ENCODE measurements around the gene PTCHD1.

PTCHD1 gene

DNA sequence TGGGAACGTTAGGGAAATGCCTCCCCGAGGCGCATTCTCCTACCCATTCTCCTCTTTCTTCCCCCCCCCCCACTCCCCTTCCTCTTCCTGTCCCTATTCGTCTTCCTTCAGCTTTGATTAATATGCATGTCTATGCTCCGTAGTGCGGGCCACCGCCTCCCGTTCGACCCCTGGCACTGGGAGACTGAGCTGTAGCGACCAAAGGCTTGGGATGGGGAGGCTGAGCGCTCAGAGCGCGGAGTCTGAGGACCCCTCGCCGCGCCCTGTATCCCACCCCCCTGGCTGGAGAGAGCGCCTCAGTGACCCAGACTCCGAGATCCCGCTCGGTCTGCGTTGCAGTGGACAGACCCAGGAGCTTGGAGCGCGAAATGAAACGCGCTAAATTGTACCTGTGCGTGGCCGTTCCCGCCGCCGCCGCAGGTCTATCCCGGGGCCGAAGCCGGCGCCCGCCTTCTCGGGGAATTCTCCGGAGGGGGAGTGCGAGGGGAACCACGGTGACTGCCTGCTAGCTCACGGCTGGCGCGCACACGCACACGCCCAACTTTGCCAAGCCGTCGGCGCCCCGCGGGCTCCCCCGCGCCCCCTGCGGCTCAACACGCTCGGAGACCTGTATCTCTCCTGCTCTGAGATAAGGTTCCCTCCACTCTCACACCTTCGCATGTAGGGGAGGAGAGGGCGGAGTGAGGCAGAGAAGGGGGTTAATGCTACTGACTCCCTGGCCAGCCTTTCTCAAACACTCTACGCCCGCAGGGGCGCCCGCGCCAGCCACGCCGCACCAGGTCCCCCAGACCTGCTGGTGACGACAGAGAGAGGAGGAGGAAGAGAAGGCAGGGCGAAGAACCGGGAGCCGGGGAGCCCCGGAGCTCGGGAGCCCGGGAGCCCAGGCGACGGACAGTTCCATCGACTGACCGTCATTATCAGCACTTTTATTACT, 1.5 kb upstream of the PTCHD1 start:
- no peak overlapping the region for H3K27ac ChIP-seq
- TF ChIP-seq CTCF (conservative IDR thresholded peaks at IDR 0.05; ENCODE audit: low read depth), result no peak
- DNase-seq (ENCODE audit: low spot score), result no peak
- CTCF ChIA-PET, result interaction anchor here (0.7 kb wide), 1 partner anchor 35 kb away, joined by 3 read pairs; no protein-coding TSS in a partner anchor
- POLR2A ChIA-PET (ENCODE audit: low non-redundant PET), result no interaction called here

GRCh38 chrX:23333842-23334520, 668 bp upstream of the PTCHD1 start:
- H3K27ac ChIP-seq, result no peak overlapping the region
- ChIA-PET CTCF (interaction anchor here (0.7 kb wide), 1 partner anchor 24 kb away, joined by 5 read pairs; no protein-coding TSS in a partner anchor), POLR2A (ENCODE audit: low non-redundant PET) (no interaction called here)
- DNase-seq (ENCODE audit: low spot score), result no peak
- no peak for TF ChIP-seq CTCF (conservative IDR thresholded peaks at IDR 0.05; ENCODE audit: low read depth)

GRCh38 chrX:23334521-23334847, 165 bp upstream of the PTCHD1 start:
- no peak for DNase-seq (ENCODE audit: low spot score)
- CTCF ChIA-PET, result interaction anchor here (0.7 kb wide), 1 partner anchor 24 kb away, joined by 5 read pairs; no protein-coding TSS in a partner anchor
- H3K27ac ChIP-seq, result no peak overlapping the region
- POLR2A ChIA-PET (ENCODE audit: low non-redundant PET), result no interaction called here
- TF ChIP-seq CTCF (conservative IDR thresholded peaks at IDR 0.05; ENCODE audit: low read depth), result no peak

DNA sequence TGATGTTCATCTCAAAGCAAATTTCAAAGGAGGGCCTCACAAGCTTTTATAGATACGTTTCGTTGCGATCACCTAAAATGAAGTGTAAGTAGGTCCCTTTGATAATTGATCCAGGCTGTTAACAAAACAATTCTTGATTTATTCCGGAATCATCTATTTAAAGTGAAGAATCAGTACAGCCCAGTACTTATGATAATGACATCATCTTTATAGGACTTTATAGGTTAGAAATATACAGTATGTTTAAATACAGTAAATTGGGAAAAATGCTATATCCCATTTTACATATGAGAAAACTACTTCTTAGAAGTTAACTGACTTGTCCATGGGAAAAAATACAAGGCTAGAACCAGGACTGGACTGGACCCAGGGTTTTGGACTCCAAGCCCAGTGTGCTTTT, 3.7 kb downstream of the PTCHD1 start:
- ChIA-PET POLR2A (ENCODE audit: low non-redundant PET) (no interaction called here), CTCF (interaction anchor here (0.6 to 0.7 kb wide), 2 partner anchors 20 to 159 kb away, joined by 3 read pairs; no protein-coding TSS in a partner anchor)
- no peak overlapping the region for H3K27ac ChIP-seq
- no peak for DNase-seq (ENCODE audit: low spot score)
- TF ChIP-seq CTCF (conservative IDR thresholded peaks at IDR 0.05; ENCODE audit: low read depth), result no peak

- ChIA-PET POLR2A (ENCODE audit: low non-redundant PET) (no interaction called here), CTCF (no interaction called here)
- no peak for TF ChIP-seq CTCF (conservative IDR thresholded peaks at IDR 0.05; ENCODE audit: low read depth)
- DNase-seq (ENCODE audit: low spot score), result no peak
- no peak overlapping the region for H3K27ac ChIP-seq
Measured at GRCh38 chrX:23341452-23341851, 6.8 kb downstream of the PTCHD1 start.

GRCh38 chrX:23344238-23344903, 9.7 kb downstream of the PTCHD1 start:
- no peak overlapping the region for H3K27ac ChIP-seq
- CTCF ChIA-PET, result no interaction called here
- DNase-seq (ENCODE audit: low spot score), result no peak
- POLR2A ChIA-PET (ENCODE audit: low non-redundant PET), result no interaction called here
- TF ChIP-seq CTCF (conservative IDR thresholded peaks at IDR 0.05; ENCODE audit: low read depth), result no peak
